ENCODE measurements around the gene CDC42EP4.
"Not testable (repeated sequence)": the region's sequence is repeated elsewhere in the genome, so short reads cannot be mapped to it uniquely, and the experiment has no call there.

The CDC42EP4 gene

DNA sequence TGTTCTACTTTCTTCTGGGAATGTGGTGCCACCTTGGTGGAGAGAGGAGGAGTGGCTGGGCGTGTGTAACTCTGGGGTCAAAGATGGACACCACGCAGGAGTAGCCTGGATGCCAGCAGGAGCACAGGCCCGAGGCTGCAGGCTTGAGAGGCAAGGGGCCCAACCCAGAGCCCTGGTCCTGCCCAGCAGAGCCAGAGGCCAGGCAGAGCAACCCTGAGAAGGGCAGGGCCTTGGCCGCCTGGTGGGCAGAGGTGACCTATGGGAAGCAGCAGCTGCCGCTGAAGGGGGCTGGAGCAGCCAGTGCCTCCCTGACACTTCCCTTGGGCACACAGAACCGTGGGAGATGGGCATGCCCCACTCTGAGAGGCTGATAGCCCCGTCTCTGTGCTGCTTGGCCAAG, 32.1 kb downstream of the CDC42EP4 start:
- DNase-seq (ENCODE audit: low read depth): no peak

GRCh38 chr17:73278465-73279453, 33.0 kb downstream of the CDC42EP4 start:
- DNase-seq (ENCODE audit: low read depth): no peak

DNA sequence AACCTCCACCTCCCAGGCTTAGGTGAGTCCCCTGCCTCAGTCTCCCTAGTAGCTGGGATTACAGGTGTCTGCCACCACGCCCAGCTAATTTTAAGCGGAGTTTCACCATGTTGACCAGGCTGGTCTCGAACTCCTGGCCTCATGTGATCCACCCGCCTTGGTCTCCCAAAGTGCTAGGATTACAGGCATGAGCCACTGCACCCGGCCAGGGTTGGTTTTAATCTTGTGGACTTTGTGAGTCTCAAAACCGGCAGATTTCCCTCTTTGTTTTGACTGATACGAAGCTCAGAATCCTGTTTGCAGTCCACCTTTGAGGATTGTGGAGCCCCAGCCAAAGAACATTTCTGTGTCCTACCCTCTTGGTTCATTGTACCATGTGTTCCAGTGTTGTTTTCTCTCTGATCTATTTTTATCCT, 33.7 kb downstream of the CDC42EP4 start:
- DNase-seq (ENCODE audit: low read depth): no peak

- DNase-seq (ENCODE audit: low read depth): no peak
Observed at GRCh38 chr17:73274490-73274889, 37.3 kb downstream of the CDC42EP4 start.

GRCh38 chr17:73272906-73273218, 38.9 kb downstream of the CDC42EP4 start:
- no peak for DNase-seq (ENCODE audit: low read depth)

GRCh38 chr17:73271072-73271471, 40.7 kb downstream of the CDC42EP4 start:
- DNase-seq (ENCODE audit: low read depth): no peak

- DNase-seq (ENCODE audit: low read depth): no peak
Observed at GRCh38 chr17:73269791-73270190, 42.0 kb downstream of the CDC42EP4 start.

DNA sequence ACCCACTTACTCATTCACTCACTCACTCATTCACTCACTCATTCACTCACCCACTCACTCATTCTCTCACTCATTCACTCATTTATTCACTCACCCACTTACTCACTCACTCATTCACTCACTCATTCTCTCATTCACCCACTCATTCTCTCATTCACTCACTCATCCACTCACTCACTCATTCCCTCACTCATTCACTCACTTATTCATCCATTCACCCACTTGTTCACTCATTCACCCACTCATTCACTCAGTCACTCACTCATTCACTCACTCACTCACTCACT, 42.5 kb downstream of the CDC42EP4 start:
- no peak for DNase-seq (ENCODE audit: low read depth)

DNA sequence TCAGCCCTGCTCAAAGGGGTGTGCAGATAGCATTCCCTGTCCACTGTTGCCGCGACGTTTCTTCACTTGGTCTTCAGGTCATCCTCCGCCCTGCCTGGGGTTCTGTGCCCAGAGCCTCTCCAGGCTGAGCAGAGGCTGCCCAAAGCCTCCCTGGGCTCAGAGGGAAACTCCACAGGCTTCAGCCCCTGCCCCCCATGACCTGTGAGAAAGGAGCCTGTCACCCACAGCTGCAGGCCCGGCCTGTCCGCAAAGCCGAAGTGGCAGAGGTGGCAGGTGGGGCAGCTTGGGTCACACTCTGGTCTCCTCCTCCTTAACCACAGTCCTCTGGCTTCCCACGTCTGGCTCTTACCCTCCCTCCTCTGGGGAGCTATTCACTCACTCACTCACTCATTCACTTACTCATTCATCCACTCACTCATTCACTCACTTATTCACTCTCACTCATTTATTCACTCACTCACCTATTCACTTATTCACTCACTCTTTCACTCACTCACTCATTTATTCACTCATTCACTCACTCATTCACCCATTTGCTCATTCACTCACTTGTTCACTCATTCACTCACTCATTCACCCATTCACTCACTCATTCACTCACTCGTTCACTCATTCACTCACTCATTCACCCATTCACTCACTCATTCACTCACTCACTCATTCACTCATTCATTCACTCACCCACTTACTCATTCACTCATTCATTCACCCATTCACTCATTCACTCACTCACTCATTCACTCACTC, 43.0 kb downstream of the CDC42EP4 start:
- no peak for DNase-seq (ENCODE audit: low read depth)

DNA sequence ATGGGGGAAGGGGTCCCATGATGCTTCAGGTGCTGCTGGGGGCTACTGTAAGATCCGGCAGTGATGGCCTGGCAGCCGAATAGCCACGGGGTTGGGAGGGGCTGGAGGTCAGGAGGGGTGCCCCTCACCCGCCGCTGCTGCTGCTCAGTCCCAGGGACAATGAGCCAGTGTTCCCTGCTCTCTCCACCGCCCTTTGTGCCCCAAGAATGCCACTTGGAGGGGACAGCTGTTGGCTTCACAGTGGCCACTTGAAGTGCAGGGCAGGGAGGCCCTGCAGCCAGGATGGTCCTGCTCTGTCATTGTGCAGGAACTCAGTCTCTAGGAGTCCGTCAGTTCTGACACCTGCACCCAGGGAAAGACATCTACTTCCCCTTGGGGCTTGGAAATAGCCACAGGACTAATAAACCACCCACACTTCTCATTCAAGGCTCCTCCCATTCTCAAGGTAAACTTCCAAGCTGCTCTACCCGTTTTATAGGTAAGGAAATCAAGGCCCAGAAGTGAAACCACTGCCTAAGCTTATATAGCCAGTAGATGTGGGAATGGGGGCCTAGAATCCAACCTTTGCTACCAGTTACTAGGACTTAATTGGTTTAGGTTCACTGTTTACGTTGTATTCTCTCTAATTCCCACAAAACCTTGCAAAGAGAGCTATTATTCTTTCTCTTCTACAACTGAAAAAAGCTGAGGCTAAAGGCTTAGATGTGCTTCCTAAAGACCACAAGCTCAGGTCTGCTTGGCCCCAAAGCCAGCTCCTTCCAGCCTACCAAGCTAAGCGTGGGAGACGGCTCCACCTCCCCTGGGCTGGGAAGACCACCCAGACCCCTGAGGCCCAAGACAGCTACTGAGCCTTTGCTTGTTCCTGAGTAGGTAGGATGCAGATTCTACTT, 43.9 kb downstream of the CDC42EP4 start:
- no peak for DNase-seq (ENCODE audit: low read depth)

GRCh38 chr17:73266796-73267195, 45.0 kb downstream of the CDC42EP4 start:
- DNase-seq (ENCODE audit: low read depth): no peak

GRCh38 chr17:73265646-73266640, 45.9 kb downstream of the CDC42EP4 start:
- DNase-seq (ENCODE audit: low read depth): no peak

DNA sequence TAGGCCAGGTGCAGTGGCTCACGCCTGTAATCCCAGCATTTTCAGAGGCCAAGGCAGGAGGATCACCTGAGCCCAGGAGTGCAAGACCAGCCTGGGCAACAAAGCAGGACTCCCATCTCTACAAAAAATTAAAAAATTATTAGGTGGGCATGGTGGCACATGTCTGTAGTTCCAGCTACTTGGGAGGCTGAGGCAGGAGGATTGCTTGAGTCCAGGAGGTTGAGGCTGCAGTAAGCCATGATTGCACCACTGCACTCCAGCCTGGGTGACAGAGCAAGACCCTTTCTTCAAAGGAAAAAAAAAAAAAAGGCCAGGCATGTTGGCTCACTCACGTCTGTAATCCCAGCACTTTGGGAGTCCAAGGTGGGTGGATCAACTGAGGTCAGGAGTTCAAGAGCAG, 47.4 kb downstream of the CDC42EP4 start:
- not testable (repeated sequence) for DNase-seq (ENCODE audit: low read depth)

DNA sequence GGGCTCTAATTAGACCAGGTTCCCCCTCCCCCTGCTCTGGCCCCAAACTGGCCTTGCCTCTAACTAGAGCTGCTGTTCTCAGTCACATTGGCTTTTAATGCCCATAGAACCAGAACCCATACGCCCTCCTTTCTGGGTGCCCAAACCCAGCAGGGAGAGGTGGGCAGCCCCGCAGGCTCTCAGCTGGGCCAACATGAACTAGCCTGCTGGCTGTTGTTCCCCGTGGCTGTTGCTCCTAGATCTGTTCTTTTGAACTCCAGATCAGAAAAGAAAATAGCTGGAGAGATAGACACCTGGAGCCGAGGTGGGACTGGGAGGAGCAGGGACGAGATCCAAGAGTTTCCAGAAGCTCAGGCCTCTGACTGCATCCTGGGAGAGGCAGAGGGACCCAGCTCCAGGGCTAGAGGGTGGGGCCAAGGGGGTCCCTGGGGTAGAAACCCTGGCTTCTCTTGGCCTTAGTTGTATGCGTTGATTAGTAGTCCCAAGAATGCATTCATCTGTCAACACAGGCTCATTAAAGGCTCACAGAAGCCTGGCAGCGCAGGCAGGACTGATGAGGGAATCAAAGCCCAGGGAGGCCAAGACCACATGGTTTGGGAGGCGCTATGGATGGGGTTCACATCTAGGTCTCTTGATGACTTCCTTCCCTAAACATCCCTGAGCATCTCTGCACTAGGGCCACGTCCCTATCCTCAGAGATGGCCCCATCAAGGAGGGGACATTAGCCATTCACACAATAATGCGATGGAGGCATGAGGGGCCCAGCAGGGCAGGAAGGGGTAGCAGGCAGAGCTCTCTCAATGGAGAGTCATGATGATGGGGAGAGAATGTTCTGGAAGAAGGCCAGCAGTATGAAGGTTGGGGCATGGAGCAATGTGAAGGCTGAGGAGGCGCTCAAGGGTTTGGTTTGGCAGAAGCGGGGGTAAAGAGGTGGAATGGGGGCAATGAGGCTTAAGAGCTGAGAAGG, 48.8 kb downstream of the CDC42EP4 start:
- no peak for DNase-seq (ENCODE audit: low read depth)

GRCh38 chr17:73261952-73262675, 49.7 kb downstream of the CDC42EP4 start:
- DNase-seq (ENCODE audit: low read depth): no peak

DNA sequence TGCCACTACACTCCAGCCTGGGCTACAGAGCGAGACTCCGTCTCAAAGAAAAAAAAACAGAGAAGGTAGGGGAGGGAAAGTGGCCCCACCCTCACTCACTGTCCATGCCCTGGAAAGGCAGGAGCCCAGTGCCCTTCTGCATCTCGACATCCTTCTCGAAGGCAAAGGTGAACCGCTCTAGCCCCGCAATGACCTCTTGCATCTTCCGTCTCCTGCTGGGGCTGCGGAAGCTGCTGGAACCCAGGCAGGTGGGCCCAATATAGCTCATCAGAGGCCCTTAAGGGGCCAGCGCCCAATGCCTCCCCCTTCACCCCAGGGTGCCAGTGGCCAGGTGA, 50.2 kb downstream of the CDC42EP4 start, which contains the start of gene CPSF4L:
Gene CPSF4L (minus strand): TSS at position 264 of the 335 bp plus-strand sequence. CDS start 62 bp downstream, at position 202.
- DNase-seq (ENCODE audit: low read depth): no peak

DNA sequence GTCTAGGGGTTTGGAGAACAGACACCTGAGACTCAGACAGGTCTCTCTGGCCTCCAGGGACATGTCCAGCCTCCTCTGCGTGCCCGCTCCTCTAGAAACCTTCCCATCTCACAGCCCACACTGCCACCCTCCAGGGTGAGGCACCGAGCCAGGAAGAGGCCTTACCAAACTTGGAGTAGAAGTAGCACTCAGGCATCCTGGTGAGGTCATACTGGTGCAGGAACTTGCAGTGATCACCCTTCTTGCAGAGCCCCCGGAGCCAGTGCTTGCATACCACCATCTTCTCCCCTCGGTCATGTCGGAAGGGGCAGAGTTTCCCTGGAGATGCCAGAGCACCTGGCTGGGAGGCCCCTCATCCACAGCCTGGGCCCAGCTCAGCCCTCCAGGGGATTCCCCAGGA, 54.3 kb downstream of the CDC42EP4 start:
- DNase-seq (ENCODE audit: low read depth): no peak

DNA sequence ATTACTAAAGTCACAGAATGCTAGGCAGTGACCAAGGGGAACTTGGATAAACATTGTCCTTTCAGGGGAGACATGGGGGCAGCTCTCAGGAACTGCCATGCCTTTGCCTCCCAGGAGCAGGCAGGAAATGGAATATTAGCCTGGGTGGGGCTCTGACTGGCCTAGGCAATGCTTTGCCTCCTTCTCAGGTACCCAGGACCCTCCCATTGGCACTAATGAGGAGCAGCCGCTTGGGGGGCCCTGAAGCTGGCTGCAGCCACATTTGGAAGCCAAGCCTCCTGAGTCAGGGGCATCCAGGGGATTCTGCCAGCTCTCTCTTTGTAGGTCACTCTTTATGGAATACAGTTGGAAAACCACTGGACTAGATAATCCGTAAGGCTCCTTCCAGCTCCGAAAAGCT, 55.6 kb downstream of the CDC42EP4 start:
- DNase-seq (ENCODE audit: low read depth): no peak

- peak; percentile 15 for DNase-seq (ENCODE audit: low read depth)
Observed at GRCh38 chr17:73255671-73256181, 56.1 kb downstream of the CDC42EP4 start.
